HG03439 (cell line): ENCODE data around the gene RPS15A.
"Not testable (repeated sequence)": the region's sequence is repeated elsewhere in the genome, so short reads cannot be mapped to it uniquely, and the experiment has no call there.

Source experiments
- ATAC-seq: cut with Tn5 transposase; IDR thresholded peaks from one replicate; pipeline ENCODE4 v1.9.1; 2021; ENCODE audit warnings: mild to moderate bottlenecking, moderate library complexity; ENCODE audit not compliant: unreplicated experiment

Gene RPS15A

GRCh38 chr16:18797746-18798145 lies 7.6 kb upstream of the RPS15A start:
- ATAC-seq: no peak

GRCh38 chr16:18796377-18796776 lies 6.2 kb upstream of the RPS15A start:
- no peak for ATAC-seq

- ATAC-seq: no peak
Measured at GRCh38 chr16:18792836-18793433, 2.8 kb upstream of the RPS15A start.

DNA sequence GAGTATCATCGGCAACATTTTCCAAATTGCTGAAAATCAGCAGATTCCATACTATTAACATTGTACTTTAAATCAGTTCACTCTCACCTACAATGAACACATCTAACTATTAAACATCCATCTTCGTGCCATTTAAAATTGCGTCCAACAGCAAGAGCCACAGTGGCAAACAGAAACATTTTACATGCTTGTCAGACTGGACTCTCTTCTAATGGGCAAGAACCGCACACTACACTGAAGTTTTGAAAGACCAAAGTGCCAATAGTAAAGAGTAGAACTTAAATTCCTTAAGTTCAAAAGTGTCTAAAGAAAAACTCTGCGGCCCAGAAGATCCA lies 652 bp downstream of the RPS15A start:
- ATAC-seq: no peak

GRCh38 chr16:18788828-18789514 lies 1.2 kb downstream of the RPS15A start:
- ATAC-seq: no peak

- no peak for ATAC-seq
Measured at GRCh38 chr16:18784917-18785623, 5.1 kb downstream of the RPS15A start.

DNA sequence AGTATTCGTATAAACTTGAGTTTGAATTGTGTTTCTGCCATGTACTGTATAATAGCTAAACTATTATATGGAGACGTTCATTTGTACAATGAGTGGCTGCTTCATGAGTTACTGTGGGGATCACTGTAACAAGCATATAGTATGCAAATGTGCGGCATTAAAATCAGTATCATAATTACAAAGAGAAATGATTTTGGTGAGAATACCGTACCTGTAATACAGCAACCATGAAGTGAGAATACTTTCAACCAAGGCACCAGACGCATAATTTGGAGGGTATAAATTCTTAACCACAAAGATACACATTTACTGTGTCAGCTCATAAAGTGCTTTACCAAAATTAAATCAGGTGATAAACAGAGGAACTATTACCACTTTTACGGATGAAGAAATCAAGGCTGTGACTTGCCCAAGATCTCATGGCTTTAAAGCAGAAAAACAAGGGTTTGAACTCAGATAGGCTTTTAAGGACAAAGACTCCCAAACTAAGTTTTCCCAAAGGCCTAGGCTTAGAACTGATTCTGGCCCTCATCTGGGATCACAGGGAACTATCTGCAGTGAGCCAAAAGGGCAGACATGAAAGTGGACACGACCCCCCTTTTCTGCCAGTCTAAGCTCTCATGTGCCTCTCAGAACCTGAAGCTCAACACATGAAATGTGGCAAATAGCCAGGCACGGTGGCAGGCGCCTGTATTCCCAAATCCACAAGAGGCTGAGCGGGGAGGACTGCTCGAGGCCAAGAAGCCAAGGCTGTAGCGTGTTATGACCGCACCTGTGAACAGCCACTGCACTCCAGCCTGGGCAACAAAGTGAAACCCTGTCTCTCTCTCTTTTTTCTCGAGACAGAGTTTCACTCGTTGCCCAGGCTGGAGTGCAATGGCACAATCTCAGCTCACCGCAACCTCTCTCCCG lies 6.4 kb downstream of the RPS15A start:
- no peak for ATAC-seq

DNA sequence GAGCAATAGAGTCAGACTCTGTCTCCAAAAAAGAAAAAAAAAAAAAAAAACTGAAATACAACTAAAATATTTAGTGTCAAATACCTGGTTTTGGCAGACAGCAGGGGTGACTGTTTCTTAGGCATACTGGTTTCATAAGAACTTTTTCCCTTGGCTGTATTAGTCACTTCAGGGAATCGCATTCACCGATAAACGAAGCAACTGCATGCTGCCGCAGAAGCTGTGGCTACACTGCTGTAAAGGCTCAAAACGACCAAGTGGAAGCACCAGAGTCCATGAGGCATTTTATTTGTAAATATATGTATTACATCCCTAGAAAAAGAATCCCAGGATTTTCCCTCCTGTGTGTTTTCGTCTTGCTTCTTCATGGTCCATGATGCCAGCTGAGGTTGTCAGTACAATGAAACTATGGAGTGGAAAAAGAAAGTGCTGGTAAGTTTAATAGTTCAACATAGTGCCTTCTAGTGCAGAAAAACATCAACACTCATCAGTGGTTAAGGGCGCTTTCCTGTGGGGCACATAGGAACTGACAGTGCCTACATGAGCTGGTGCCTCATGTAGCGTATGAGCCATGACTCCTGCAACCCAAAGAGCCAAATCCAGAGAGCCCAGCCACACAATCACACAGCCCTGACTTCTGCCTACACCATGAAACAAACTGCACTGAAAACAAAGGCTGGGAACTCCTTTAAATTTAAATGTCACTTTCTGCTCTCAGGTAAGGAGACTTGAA lies 7.3 kb downstream of the RPS15A start:
- no peak for ATAC-seq

GRCh38 chr16:18781232-18781631 lies 8.9 kb downstream of the RPS15A start:
- not testable (repeated sequence) for ATAC-seq

GRCh38 chr16:18780460-18781026 lies 9.6 kb downstream of the RPS15A start:
- ATAC-seq: not testable (repeated sequence)

DNA sequence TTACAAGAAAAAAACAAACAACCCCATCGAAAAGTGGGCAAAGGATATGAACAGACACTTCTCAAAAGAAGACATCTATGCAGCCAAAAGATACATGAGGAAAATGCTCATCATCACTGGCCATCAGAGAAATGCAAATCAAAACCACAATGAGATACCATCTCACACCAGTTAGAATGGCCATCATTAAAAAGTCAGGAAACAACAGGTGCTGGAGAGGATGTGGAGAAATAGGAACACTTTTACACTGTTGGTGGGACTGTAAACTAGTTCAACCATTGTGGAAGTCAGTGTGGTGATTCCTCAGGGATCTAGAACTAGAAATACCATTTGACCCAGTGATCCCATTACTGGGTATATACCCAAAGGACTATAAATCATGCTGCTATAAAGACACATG lies 12.5 kb downstream of the RPS15A start:
- ATAC-seq: not testable (repeated sequence)

DNA sequence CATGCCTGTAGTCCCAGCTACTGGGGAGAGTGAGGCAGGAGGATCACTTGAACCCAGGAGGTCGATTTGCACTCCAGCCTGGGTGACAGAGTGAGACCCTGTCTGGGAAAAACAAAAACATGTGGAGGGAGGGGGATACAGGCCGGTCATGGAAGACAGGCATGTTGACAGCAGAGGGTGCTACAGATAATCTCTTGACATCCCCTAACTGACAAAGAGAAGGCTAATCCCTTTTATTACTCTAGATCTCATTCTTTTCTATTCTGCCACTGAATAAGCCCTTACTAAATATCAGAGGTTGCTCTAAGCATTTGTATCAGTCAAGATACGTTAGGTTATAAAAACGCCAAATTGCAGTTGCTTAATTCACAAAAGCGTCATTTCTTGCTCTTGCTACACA lies 13.8 kb downstream of the RPS15A start:
- ATAC-seq: not testable (repeated sequence)

DNA sequence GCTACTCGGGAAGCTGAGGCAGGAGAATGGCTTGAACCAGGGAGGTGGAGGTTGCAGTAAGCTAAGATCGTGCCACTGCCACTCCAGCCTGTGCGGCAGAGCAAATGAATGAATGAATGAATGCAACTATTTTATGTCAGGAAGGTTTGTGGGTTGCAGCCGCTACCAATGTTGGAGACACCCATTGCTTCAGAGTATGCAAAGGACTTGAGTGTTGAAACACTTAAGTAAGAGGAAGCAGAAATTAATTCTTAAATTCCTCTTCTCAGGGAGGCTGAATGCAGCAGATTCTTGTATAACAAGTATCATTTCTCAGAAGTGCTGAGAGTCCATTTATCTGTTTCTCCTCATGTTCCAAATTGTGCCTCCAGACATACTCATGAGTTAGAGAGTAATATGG lies 15.5 kb downstream of the RPS15A start:
- ATAC-seq: not testable (repeated sequence)

GRCh38 chr16:18772171-18772570 lies 18.0 kb downstream of the RPS15A start:
- not testable (repeated sequence) for ATAC-seq

GRCh38 chr16:18770336-18770962 lies 19.7 kb downstream of the RPS15A start:
- not testable (repeated sequence) for ATAC-seq

- not testable (repeated sequence) for ATAC-seq
Measured at GRCh38 chr16:18767217-18767616, 22.9 kb downstream of the RPS15A start.

DNA sequence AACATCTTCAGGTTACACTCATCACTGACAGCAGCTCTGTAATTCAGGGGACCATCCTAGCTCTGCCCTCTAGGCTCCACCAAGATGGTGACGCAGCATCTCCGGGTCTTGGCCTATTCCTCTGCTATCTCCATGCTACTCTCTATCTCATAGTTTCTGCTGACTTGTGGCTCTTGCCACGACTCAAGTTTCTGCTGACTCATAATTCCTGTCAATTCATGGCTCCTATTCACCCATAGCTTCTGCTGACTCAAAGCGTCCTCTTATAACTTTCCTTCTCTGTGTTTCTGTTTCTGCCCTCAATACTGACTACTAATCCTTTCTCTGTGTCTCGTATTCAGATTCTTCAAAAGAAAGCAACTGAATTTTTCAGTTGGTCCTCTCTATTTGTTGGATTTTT lies 27.4 kb downstream of the RPS15A start:
- peak; percentile 70 for ATAC-seq

DNA sequence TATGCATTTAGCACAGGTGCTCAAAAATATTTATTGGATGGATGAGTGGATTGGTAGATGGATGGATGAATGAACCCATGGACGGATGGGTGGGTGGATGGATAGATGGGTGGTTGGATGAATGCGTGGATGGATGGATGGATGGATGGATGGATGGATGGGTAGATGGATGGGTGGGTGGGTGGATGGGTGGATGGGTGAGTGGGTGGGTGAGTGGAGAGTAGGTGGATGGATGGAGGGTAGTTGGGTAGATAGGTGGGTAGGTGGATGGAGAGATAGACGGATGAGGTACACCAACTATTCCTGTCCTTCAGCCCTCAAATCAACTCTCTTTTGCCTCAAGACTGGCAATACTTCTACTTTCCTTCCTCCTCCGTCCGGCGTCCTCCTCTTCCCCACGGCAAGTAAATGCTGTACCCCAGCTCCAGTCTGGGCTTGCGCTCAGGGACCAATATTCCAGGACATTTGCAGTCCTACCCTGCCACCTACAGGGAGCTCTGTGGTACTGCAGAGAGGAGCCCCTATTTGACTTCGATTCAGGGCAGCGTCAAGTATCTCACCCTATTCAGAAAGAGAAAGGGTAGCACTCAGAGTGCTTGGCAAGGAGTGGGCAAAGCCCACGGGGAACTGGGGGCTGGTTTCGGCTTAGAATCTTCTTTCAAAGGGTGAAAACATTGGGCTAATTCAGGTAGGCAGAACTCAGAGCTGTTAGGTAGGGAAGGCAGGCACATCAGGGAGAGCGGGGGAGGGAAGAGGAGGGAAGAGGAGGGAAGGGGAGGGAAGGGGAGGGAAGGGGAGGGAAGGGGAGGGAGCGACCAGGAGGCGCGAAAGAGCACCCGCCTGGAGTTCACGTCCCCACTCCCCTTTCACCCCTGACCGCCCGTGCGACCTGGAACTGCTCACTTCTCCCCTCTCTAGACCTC lies 30.3 kb downstream of the RPS15A start:
- ATAC-seq: not testable (repeated sequence)
